ENCODE data around the gene ATG4D.

ATG4D gene

GRCh38 chr19:10551698-10552301 lies 8.1 kb downstream of the ATG4D start:
- peak overlapping the region in 1 of 2 experiments; percentile 12 for H2BK12ac ChIP-seq (ENCODE audit: low read length in 2 of 2)
- no peak overlapping the region for H2BK5ac ChIP-seq (ENCODE audit: low read depth, low read length, poor library complexity, severe bottlenecking)

DNA sequence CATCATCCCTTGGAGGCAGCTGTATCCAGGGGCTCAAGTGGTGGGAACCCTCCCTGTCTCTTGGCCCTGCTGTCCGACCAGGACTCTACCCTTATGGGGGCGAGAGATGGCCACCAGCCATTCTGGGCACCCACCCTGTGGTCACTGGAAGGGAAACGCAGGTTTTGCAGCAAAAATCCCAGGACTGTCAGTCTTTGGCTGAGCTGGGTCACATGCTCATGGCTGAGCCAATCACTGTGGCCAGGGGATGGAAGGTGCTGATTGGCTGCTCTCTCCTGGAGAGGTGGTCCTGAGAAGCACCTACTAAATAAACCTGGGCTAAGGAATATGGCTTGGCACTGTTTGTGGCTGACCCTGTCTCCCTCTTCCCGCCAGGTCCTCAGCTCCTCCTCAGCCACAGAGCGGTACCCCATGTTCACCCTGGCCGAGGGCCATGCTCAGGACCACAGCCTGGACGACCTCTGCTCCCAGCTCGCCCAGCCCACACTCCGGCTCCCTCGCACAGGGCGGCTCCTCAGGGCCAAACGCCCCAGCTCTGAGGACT lies 8.9 kb downstream of the ATG4D start:
- Histone ChIP-seq H3K27ac (ENCODE audit: low read length, poor library complexity, severe bottlenecking) (no peak overlapping the region), H4K91ac (ENCODE audit: low read length) (no peak overlapping the region), H3K14ac (ENCODE audit: low read length in 2 of 2) (no peak overlapping the region), H3K4me1 (ENCODE audit: control insufficient read depth, insufficient read depth, low read depth, low read length) (no peaks in the 10 kb centered on the region), H3K23ac (ENCODE audit: low read length in 2 of 2) (no peak overlapping the region), H2BK12ac (ENCODE audit: low read length in 2 of 2) (no peak overlapping the region), H3K4ac (ENCODE audit: low read depth in 1 of 2, low read length in 2 of 2) (no peak overlapping the region), H3K36me3 (ENCODE audit: control insufficient read depth in 1 of 2, insufficient read depth in 2 of 2, low read depth in 1 of 2, low read length in 2 of 2) (peaks cover 68 to 77% of the 10 kb centered on the region in 2 experiments), H3K4me2 (ENCODE audit: low read length, poor library complexity, severe bottlenecking) (no peak overlapping the region), H3K18ac (ENCODE audit: low read depth in 1 of 2, low read length in 2 of 2) (no peak overlapping the region), H3K4me3 (ENCODE audit: insufficient read depth in 1 of 2, low read depth in 1 of 2, low read length in 2 of 2) (no peak overlapping the region), H3K9me3 (ENCODE audit: control insufficient read depth, low read length) (no peaks in the 10 kb centered on the region), H2AK5ac (ENCODE audit: low read length, severe bottlenecking) (no peak overlapping the region), H3K27me3 (ENCODE audit: control insufficient read depth in 1 of 2, insufficient read depth in 1 of 2, low read length in 2 of 2) (no peaks in the 10 kb centered on the region), H2BK5ac (ENCODE audit: low read depth, low read length, poor library complexity, severe bottlenecking) (no peak overlapping the region), H2BK15ac (ENCODE audit: low read depth, poor library complexity, severe bottlenecking) (no peak overlapping the region), H2BK120ac (ENCODE audit: low read depth, low read length) (no peak overlapping the region), H2AFZ (ENCODE audit: low read depth, low read length) (no peak overlapping the region), H3K79me1 (replicated peaks; ENCODE audit: low read length, poor library complexity, severe bottlenecking) (peaks cover 20% of the 10 kb centered on the region), H3K9ac (ENCODE audit: low read length) (no peak overlapping the region), H4K8ac (ENCODE audit: low read length) (no peak overlapping the region)
- DNase-seq = peak; percentile 30
- 95% methylated on average over 11 of the region's 12 CpGs for WGBS

More at GRCh38 chr19:10551698-10552301, 8.1 kb downstream of the ATG4D start:
- no peak overlapping the region for H3K14ac ChIP-seq (ENCODE audit: low read length in 2 of 2)
- H3K9me3 ChIP-seq (ENCODE audit: control insufficient read depth, low read length) = no peaks in the 10 kb centered on the region
- H3K9ac ChIP-seq (ENCODE audit: low read length) = no peak overlapping the region
- H2AFZ ChIP-seq (ENCODE audit: low read depth, low read length) = no peak overlapping the region
- no peak overlapping the region for H3K4ac ChIP-seq (ENCODE audit: low read depth in 1 of 2, low read length in 2 of 2)
- no peak overlapping the region for H3K23ac ChIP-seq (ENCODE audit: low read length in 2 of 2)
- peaks cover 69 to 77% of the 10 kb centered on the region in 2 experiments for H3K36me3 ChIP-seq (ENCODE audit: control insufficient read depth in 1 of 2, insufficient read depth in 2 of 2, low read depth in 1 of 2, low read length in 2 of 2)
- H4K91ac ChIP-seq (ENCODE audit: low read length) = no peak overlapping the region
- no peaks in the 10 kb centered on the region for H3K27me3 ChIP-seq (ENCODE audit: control insufficient read depth in 1 of 2, insufficient read depth in 1 of 2, low read length in 2 of 2)
- no peak overlapping the region for H4K8ac ChIP-seq (ENCODE audit: low read length)
- peak; percentile 52 for DNase-seq
- 95% methylated on average over 10 of the region's 12 CpGs for WGBS
- H3K4me2 ChIP-seq (ENCODE audit: low read length, poor library complexity, severe bottlenecking) = no peak overlapping the region
- H2BK120ac ChIP-seq (ENCODE audit: low read depth, low read length) = no peak overlapping the region
- H3K4me3 ChIP-seq (ENCODE audit: insufficient read depth in 1 of 2, low read depth in 1 of 2, low read length in 2 of 2) = no peak overlapping the region
- no peak overlapping the region for H3K27ac ChIP-seq (ENCODE audit: low read length, poor library complexity, severe bottlenecking)
- H2BK15ac ChIP-seq (ENCODE audit: low read depth, poor library complexity, severe bottlenecking) = no peak overlapping the region
- H3K18ac ChIP-seq (ENCODE audit: low read depth in 1 of 2, low read length in 2 of 2) = no peak overlapping the region
- no peak overlapping the region for H2AK5ac ChIP-seq (ENCODE audit: low read length, severe bottlenecking)
- H3K4me1 ChIP-seq (ENCODE audit: control insufficient read depth, insufficient read depth, low read depth, low read length) = no peaks in the 10 kb centered on the region
- H3K79me1 ChIP-seq (replicated peaks; ENCODE audit: low read length, poor library complexity, severe bottlenecking) = peaks cover 21% of the 10 kb centered on the region

DNA sequence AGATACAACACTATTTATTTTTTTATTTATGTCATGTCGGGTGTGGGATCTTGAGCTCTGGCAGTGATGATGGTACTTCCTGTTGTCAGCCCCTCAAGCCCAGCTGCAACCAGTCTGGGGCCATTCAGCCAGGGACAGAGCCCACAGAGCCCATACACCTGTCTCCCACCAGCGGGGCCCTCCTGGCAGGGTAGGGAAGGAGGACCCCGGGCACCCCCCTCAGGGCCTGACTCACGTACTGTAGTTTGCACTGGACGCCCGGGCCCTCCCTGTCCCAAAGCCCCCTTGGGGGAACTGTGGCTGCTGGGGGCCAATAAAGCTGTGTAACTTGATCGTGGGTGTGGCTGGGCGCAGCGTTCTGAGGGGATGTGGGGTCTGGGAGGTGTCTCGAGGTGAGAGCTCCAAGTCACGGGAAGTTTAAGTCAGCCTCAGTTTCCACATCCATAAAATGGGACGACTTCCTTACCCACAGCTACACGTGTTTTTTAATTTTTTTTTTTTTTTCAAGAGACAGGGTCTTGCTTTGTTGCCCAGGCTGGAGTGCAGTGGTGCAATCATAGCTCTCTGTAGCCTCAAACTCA lies 9.5 kb downstream of the ATG4D start:
- no peaks in the 10 kb centered on the region for H3K4me1 ChIP-seq (ENCODE audit: control insufficient read depth, insufficient read depth, low read depth, low read length)
- no peaks in the 10 kb centered on the region for H3K27me3 ChIP-seq (ENCODE audit: control insufficient read depth in 1 of 2, insufficient read depth in 1 of 2, low read length in 2 of 2)
- H3K4me2 ChIP-seq (ENCODE audit: low read length, poor library complexity, severe bottlenecking) = no peak overlapping the region
- H3K36me3 ChIP-seq (ENCODE audit: control insufficient read depth in 1 of 2, insufficient read depth in 2 of 2, low read depth in 1 of 2, low read length in 2 of 2) = peaks cover 74 to 82% of the 10 kb centered on the region in 2 experiments
- no peak overlapping the region for H2BK12ac ChIP-seq (ENCODE audit: low read length in 2 of 2)
- H4K91ac ChIP-seq (ENCODE audit: low read length) = no peak overlapping the region
- WGBS = 79% methylated on average over 10 of the region's 13 CpGs
- peaks cover 23% of the 10 kb centered on the region for H3K79me1 ChIP-seq (replicated peaks; ENCODE audit: low read length, poor library complexity, severe bottlenecking)
- H3K27ac ChIP-seq (ENCODE audit: low read length, poor library complexity, severe bottlenecking) = no peak overlapping the region
- no peak for DNase-seq
- H4K8ac ChIP-seq (ENCODE audit: low read length) = no peak overlapping the region
- no peak overlapping the region for H3K18ac ChIP-seq (ENCODE audit: low read depth in 1 of 2, low read length in 2 of 2)
- no peak overlapping the region for H3K4ac ChIP-seq (ENCODE audit: low read depth in 1 of 2, low read length in 2 of 2)
- no peak overlapping the region for H2BK120ac ChIP-seq (ENCODE audit: low read depth, low read length)
- H3K4me3 ChIP-seq (ENCODE audit: insufficient read depth in 1 of 2, low read depth in 1 of 2, low read length in 2 of 2) = no peak overlapping the region
- H3K14ac ChIP-seq (ENCODE audit: low read length in 2 of 2) = no peak overlapping the region
- no peak overlapping the region for H2BK15ac ChIP-seq (ENCODE audit: low read depth, poor library complexity, severe bottlenecking)
- no peak overlapping the region for H3K9ac ChIP-seq (ENCODE audit: low read length)
- H2AK5ac ChIP-seq (ENCODE audit: low read length, severe bottlenecking) = no peak overlapping the region
- no peak overlapping the region for H3K23ac ChIP-seq (ENCODE audit: low read length in 2 of 2)
- H2AFZ ChIP-seq (ENCODE audit: low read depth, low read length) = no peak overlapping the region
- no peaks in the 10 kb centered on the region for H3K9me3 ChIP-seq (ENCODE audit: control insufficient read depth, low read length)
- H2BK5ac ChIP-seq (ENCODE audit: low read depth, low read length, poor library complexity, severe bottlenecking) = no peak overlapping the region

GRCh38 chr19:10553943-10554381 lies 10.3 kb downstream of the ATG4D start:
- H3K4me2 ChIP-seq (ENCODE audit: low read length, poor library complexity, severe bottlenecking) = no peak overlapping the region
- peaks cover 17% of the 10 kb centered on the region for H3K79me1 ChIP-seq (replicated peaks; ENCODE audit: low read length, poor library complexity, severe bottlenecking)
- no peak overlapping the region for H2AK5ac ChIP-seq (ENCODE audit: low read length, severe bottlenecking)
- no peak overlapping the region for H3K18ac ChIP-seq (ENCODE audit: low read depth in 1 of 2, low read length in 2 of 2)
- no peak overlapping the region for H4K8ac ChIP-seq (ENCODE audit: low read length)
- H3K23ac ChIP-seq (ENCODE audit: low read length in 2 of 2) = no peak overlapping the region
- H3K9ac ChIP-seq (ENCODE audit: low read length) = no peak overlapping the region
- H2AFZ ChIP-seq (ENCODE audit: low read depth, low read length) = no peak overlapping the region
- H2BK15ac ChIP-seq (ENCODE audit: low read depth, poor library complexity, severe bottlenecking) = no peak overlapping the region
- H3K4ac ChIP-seq (ENCODE audit: low read depth in 1 of 2, low read length in 2 of 2) = no peak overlapping the region
- H2BK120ac ChIP-seq (ENCODE audit: low read depth, low read length) = no peak overlapping the region
- H3K27me3 ChIP-seq (ENCODE audit: control insufficient read depth in 1 of 2, insufficient read depth in 1 of 2, low read length in 2 of 2) = no peaks in the 10 kb centered on the region
- H4K91ac ChIP-seq (ENCODE audit: low read length) = no peak overlapping the region
- H3K14ac ChIP-seq (ENCODE audit: low read length in 2 of 2) = no peak overlapping the region
- no peak overlapping the region for H2BK5ac ChIP-seq (ENCODE audit: low read depth, low read length, poor library complexity, severe bottlenecking)
- H2BK12ac ChIP-seq (ENCODE audit: low read length in 2 of 2) = no peak overlapping the region
- DNase-seq = no peak
- no peak overlapping the region for H3K27ac ChIP-seq (ENCODE audit: low read length, poor library complexity, severe bottlenecking)
- 93% methylated on average over 12 of the region's 12 CpGs for WGBS
- H3K4me1 ChIP-seq (ENCODE audit: control insufficient read depth, insufficient read depth, low read depth, low read length) = no peaks in the 10 kb centered on the region
- no peak overlapping the region for H3K4me3 ChIP-seq (ENCODE audit: insufficient read depth in 1 of 2, low read depth in 1 of 2, low read length in 2 of 2)
- H3K9me3 ChIP-seq (ENCODE audit: control insufficient read depth, low read length) = no peaks in the 10 kb centered on the region
- H3K36me3 ChIP-seq (ENCODE audit: control insufficient read depth in 1 of 2, insufficient read depth in 2 of 2, low read depth in 1 of 2, low read length in 2 of 2) = peaks cover 74 to 82% of the 10 kb centered on the region in 2 experiments
